ENCODE measurements around the gene PRRX2. TPM values are rescaled to one million over a fixed set of nuclear protein-coding genes. Genes with fewer than 3 reads are reported as not detected.
A peak's percentile ranks its signal among the peaks of the same experiment; 100 is the strongest.
"Not testable (repeated sequence)": the region's sequence is repeated elsewhere in the genome, so short reads cannot be mapped to it uniquely, and the experiment has no call there.

Gene PRRX2
- total RNA-seq, 1 experiment from 2014 or later: 0.29 TPM

DNA sequence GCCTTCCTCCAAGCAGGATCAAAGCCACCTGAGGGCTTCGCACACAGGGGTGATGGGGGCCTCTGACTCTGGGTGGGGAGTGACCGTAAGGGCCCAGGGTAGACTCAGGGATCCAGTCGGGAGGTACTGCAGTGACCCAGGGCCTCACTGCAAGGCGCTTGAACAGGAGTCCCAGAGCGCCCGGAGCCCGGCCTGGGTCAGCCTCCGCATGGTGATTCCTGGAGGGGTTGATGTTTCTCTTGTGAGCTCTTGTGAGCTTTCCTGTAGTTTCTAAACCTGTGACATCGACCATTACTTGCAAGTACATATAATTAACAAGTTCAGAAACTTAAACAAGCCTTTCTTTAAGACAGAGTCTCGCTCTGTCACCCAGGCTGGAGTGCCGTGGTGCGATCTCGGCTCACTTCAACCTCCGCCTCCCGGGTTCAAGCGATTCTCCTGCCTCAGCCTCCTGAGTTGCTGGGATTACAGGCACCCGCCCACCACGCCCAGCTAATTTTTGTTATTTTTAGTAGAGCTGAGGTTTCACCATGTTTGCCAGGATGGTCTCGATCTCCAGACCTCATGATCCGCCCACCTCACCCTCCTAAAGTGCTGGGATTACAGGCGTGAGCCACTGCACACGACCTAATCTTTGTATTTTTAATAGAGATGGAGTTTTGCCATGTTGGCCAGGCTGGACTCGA lies 67.6 kb downstream of the PRRX2 start:
- DNase-seq (ENCODE audit: low read depth, low spot score): no peak
- in situ Hi-C loops (cut with HindIII; ENCODE audit: low pct_unique_long_range_greater_than_20kb, low sequenced_read_pairs): no loop called here

DNA sequence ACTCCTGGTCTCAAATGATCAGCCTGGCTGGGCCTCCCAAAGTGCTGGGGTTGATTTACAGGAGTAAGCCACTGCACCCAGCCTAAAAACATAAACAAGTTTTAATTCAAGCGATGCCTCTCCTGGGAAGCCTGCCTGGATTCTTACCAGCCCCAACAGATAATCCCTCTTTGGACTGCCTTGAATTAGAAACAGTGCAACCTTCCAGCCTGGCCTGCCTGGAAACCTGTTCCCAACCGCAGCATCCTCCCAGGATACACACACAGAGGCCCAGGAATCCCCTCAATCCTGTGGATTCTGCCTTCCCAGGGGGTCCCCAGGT lies 68.1 kb downstream of the PRRX2 start:
- in situ Hi-C loops (cut with HindIII; ENCODE audit: low pct_unique_long_range_greater_than_20kb, low sequenced_read_pairs): no loop called here
- DNase-seq (ENCODE audit: low read depth, low spot score): no peak

DNA sequence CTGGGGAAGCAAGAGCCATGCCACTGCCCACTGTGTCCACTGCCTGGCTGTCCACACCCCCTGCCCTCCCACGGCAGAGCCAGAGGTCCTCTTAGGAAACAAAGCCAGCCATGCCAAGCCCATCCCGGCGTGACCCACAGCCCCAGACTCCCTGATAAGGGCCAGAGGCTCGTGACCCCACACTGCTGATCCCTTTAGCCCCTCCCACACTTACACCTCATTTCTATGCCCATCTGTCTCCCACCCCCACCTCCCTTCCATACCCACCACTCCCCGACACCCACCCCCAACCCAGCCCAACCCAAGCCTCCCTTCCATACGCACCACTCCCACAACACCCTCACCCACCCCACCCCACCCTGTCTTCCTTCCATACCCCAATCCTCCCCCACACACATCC lies 70.1 kb downstream of the PRRX2 start:
- in situ Hi-C loops (cut with HindIII; ENCODE audit: low pct_unique_long_range_greater_than_20kb, low sequenced_read_pairs): no loop called here
- DNase-seq (ENCODE audit: low read depth, low spot score): no peak

DNA sequence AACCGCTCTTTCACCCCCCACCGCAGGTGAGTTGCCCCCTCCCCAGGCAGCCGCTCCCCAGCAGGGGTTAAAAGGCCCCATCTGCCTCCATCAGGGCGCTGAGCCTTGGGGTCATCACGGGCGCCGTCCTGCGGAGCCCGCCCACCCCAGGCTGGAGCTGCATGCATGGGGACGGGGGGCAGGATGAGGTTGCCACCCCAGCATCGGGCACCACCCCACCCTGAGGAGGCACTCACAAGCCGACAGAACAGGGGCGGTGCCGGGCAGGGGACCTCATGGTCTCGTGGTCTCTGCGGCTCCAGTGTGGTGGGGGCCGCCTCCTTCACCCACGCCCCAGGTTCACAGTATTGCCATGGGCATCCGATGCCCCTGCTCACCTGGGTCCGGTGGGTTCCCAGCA lies 70.9 kb downstream of the PRRX2 start:
- no peak for DNase-seq (ENCODE audit: low read depth, low spot score)
- in situ Hi-C loops (cut with HindIII; ENCODE audit: low pct_unique_long_range_greater_than_20kb, low sequenced_read_pairs): no loop called here

DNA sequence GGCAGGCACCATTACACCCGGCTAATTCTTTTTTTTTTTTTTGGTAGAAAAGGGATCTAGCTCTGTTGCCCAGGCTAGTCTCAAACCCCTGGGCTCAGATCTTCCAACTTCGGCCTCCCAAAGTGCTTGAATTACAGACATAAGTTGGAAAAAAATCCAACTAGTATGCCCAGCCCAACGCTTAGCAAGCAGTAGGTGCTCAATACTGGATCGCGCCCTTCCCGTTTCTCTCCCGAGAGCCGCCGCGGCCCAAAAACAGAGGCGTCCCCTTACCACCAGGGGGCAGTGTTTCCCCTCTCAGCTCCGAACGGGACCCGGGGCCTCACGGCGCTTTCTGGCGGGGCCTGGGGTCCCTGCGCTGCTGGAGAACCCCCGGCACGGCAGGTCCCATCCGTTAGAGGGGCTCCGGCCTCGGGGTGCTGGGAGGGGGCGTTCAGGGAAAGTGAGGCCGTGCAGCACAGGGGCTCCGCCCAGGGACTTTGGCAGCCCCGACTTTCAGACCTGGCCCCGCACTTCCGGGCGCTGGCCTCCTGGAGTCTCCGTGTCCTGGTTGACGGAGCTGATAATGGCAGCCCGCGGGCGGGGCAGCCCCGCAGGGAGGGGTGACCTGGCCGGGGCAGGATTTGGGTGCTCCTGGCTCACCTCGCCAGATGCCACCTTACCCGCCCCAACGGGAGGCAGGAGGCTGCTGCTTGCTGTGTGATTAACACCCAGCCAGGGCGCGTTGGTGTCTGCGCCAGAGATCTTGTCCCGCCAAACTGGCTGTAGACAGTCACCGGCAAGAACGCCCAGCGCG lies 72.2 kb downstream of the PRRX2 start:
- DNase-seq (ENCODE audit: low read depth, low spot score): peak; percentile 82
- in situ Hi-C loops (cut with HindIII; ENCODE audit: low pct_unique_long_range_greater_than_20kb, low sequenced_read_pairs): no loop called here

DNA sequence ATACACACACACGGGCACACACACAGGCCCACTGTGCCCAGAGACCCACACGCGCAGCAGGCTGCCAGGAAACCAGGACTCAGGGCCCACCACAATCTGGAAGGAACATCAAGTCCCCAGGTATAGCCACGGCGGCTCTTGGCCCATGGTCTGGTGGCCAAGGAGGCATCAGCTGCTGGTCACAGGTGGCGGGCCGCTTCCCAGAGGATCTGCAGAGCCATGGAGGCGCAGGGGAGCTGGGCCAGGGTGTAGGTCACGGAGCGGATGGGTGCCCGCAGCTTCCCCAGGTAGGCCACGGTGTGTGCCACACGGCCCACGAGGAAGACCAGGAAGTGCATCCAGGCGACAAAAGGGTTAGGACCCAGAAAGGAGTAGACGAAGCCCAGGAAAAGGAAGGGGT lies 74.0 kb downstream of the PRRX2 start:
- in situ Hi-C loops (cut with HindIII; ENCODE audit: low pct_unique_long_range_greater_than_20kb, low sequenced_read_pairs): no loop called here

DNA sequence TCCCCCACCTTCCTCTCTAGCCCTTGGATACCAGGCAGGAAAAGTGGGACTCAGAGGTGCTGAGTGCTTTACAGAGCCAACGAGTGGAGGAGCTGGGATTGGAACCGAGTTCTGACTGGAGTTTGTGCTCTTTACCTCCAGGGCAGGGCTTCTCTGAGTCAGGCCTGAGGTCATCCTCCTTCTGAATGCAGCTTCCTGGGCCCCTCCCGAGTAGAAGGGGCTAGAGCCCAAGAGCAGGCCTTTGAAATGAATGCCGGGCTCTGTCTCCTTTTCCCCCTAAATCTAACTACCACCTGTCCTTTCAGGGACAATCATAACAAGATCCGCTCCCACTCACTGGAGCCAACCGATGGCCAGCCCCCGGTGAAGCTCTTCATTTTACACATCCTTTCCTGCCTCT lies 74.7 kb downstream of the PRRX2 start:
- in situ Hi-C loops (cut with HindIII; ENCODE audit: low pct_unique_long_range_greater_than_20kb, low sequenced_read_pairs): no loop called here
- no peak for DNase-seq (ENCODE audit: low read depth, low spot score)

More for the DNA sequence above, 74.0 kb downstream of the PRRX2 start:
- DNase-seq (ENCODE audit: low read depth, low spot score): no peak

DNA sequence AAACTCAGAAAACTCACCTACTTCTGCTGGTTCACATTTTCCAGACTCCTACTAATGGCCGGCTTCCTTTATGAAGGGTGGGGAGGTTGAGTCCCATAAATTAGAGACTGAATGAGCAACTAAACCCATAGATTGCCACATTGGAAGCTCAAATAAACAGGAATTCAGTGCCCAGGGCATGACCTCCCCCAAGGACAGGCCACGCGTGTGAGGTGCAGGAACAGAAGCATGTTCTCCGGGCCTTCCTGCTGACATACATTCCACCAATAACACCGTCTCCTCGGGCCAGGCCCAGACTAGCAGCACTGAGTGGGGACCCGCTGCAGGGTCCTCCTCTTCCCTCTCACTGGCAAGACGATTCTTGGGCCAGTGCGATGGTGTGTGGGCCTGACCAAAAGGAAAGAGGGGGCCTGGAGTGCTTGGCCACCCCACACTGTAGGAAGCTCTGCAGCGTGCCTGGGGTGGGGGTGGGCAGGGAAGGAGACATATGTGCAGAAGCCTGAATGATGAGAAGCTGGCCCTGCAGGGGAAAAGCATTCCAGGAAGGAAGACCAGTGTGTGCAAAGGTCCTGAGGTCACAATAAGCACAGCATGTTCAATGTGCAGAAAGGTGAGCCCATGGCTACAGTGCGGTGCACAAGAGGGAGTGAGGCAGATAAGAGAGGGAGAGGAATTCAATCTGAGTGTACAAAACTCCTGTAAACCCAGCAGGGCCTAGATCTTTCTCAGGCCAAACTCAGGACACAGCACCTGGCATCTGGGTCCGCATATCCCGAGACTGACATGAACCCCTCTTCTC lies 75.4 kb downstream of the PRRX2 start:
- in situ Hi-C loops (cut with HindIII; ENCODE audit: low pct_unique_long_range_greater_than_20kb, low sequenced_read_pairs): no loop called here
- DNase-seq (ENCODE audit: low read depth, low spot score): no peak

DNA sequence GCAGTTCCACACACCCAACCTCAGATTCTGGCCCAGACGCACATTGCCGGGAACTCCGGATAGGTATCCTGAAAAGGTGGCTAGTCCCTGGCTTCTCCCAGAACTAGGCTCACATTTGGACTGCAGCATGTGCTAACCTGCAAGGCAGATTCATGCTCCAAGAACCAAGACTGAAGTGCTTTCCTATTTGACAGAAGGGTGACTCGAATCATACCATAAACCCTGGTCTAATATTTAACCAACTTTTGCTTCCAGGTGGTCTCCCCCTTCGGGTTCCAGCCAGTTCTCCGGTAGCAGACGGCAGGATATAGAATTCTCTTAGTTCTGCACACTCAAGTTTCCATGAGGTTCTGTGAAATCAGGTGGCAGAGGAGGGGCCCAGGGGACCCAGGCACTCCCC lies 79.8 kb downstream of the PRRX2 start:
- in situ Hi-C loops (cut with HindIII; ENCODE audit: low pct_unique_long_range_greater_than_20kb, low sequenced_read_pairs): no loop called here
- DNase-seq (ENCODE audit: low read depth, low spot score): no peak

DNA sequence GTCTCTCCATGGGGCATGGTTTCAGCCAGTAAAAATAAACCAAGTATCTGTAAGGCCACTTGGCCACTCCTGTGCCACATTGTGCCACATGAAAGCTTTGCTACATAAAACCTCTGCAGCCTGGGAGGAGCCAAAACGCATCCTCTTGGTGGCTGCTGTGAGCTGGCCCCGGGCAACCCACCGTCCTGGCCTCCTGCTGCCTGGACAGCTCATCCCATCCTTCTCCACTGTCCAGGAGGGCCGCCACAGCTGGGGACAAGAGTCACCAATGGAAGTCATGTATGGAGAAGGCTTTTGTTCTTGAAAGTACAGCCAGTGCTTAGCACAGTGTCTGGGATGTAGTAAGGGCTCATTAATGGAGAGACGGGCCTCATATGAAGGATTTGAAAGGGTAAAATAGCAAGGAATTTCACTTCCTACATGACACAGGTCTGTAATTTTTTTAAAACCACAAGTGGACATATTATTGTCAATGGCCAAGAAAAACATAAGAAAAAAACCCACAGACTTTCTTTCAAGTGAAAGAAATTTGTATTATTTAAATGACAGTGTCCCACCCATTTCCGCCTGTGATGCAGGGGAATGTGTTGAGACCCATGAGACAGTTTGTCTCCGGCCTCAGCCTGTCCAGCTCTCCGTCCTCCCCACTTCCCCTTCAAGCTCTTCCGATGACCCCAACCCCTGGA lies 80.8 kb downstream of the PRRX2 start:
- in situ Hi-C loops (cut with HindIII; ENCODE audit: low pct_unique_long_range_greater_than_20kb, low sequenced_read_pairs): no loop called here
- no peak for DNase-seq (ENCODE audit: low read depth, low spot score)

DNA sequence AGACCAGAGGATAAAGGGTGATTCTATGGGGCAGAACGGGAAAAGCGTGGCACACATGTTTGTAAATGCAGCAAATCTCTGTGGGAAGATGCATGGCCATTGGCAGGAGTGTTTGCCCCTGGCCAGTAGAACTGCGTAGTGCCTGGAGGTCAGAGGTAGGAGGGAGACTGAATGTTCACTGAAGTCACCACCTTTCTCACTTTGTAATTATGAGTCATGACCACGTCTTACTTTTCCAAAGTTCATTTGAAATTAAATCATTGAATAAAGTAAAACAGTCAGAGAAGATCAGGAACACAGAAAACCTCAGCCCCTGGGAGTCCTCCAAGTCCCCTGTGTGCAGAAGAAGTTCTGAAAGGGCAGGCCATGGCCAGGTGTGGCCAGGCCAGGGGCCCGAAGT lies 82.8 kb downstream of the PRRX2 start:
- no peak for DNase-seq (ENCODE audit: low read depth, low spot score)
- in situ Hi-C loops (cut with HindIII; ENCODE audit: low pct_unique_long_range_greater_than_20kb, low sequenced_read_pairs): no loop called here

DNA sequence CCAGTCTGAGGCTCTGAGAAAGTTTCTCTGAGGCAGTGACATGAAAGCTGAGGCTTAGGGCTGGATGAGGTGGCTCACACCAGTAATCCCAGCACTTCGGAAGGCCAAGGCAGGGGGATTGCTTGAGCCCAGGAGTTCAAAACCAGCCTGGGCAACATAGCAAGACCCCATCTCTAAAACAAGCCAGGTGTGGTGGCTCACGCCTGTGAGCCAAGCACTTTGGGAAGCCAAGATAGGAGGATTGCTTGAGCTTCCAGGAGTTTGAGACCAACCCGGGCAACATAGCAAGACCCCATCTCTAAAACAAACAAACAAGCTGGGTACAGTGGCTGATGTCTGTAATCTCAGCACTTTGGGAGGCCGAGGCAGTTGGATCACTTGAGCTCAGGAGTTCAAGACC lies 83.6 kb downstream of the PRRX2 start:
- DNase-seq (ENCODE audit: low read depth, low spot score); in situ Hi-C loops (cut with HindIII; ENCODE audit: low pct_unique_long_range_greater_than_20kb, low sequenced_read_pairs): not testable (repeated sequence)

DNA sequence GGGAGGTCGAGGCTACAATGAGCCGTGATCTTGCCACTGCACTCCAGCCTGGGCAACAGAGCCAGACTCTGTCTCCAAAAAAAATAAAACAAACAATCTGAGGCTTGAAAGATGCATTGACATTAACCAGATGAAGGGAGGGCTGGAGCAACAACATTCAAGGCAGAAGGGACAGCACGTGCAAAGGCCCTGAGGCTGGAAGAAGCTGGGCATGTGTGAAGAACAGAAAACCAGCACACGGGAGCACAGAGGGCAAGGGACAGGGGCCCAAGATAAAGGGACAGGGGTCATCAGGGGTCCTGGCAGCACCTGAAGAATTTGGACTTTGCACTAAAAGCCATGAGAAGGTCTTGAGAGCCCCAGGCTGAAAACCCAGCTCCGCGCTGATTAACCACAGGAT lies 84.1 kb downstream of the PRRX2 start:
- DNase-seq (ENCODE audit: low read depth, low spot score): no peak
- in situ Hi-C loops (cut with HindIII; ENCODE audit: low pct_unique_long_range_greater_than_20kb, low sequenced_read_pairs): no loop called here

DNA sequence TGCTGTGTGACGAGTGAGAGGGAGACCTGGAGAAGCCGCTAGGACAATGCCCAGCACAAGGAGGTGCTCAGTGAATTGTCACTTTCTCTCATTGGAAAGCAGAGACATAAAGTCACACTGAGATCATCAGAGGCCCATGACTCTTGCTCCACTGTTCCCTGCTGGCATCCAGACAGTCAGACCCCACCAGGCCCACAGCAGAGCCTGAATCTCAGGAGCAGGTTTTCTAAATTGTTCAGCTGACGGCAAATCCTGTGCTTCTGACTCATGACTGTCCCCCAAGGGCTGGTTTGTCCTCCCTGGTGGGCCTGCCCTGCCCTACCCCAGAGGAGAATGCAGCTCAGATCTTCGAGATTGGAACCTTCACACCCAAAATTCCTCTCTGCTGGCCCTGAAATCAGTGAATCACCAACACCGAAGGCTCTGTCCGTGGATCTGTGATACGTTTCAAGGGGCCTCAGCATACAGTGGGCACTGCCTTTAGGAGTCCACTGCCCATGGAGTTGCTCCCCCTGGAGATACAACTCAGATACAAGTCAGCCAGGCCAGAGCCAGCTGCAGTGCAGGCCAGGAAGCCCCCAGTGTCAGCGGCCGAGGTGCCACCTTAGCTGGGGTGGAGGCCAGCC lies 84.7 kb downstream of the PRRX2 start:
- DNase-seq (ENCODE audit: low read depth, low spot score): no peak
- in situ Hi-C loops (cut with HindIII; ENCODE audit: low pct_unique_long_range_greater_than_20kb, low sequenced_read_pairs): no loop called here

DNA sequence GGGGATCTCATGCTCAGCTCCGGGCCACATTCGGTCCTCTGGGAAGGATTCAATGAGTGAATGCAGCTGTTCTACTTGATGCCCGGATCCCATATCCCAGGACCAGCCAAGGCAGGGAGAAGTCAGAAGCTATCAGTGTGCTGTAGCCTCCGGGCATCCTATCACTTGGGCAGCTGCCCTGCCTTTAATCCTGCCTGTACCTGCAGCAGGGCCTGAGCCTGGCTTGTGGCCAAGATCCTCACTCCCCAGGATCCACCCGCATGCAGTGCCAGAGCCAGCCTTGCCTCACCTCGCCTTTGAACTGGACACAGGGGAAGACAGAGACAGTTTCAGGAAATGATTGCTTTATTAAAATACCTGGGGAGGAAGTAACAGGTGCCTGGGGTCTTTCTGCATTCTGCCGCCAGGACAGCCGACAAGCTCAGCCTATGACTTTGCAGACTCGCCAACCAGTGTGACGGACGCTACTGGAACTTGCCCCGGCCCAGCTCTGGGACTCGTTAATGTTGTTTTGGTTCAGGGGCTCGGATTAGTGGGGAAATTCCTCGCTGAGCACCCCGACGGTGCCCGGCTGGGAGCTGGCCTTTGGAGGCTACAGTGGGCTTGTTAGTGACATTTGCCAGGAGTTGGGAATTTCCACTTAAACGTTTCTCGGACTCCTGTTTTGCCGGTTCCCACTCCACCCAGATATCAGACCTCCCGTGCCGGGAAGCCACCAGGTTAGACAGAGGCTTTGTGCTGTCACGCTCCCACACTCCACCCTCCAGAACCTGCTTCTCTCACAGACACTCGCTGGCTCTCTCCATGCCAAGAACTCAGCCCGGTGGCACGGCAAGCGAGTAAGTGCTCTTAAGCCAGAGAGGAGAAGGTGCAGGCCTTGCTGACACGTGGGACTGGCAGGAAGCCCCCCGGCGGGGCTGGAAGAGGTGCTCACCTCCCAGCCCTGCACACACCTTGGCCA lies 86.7 kb downstream of the PRRX2 start:
- DNase-seq (ENCODE audit: low read depth, low spot score): no peak

DNA sequence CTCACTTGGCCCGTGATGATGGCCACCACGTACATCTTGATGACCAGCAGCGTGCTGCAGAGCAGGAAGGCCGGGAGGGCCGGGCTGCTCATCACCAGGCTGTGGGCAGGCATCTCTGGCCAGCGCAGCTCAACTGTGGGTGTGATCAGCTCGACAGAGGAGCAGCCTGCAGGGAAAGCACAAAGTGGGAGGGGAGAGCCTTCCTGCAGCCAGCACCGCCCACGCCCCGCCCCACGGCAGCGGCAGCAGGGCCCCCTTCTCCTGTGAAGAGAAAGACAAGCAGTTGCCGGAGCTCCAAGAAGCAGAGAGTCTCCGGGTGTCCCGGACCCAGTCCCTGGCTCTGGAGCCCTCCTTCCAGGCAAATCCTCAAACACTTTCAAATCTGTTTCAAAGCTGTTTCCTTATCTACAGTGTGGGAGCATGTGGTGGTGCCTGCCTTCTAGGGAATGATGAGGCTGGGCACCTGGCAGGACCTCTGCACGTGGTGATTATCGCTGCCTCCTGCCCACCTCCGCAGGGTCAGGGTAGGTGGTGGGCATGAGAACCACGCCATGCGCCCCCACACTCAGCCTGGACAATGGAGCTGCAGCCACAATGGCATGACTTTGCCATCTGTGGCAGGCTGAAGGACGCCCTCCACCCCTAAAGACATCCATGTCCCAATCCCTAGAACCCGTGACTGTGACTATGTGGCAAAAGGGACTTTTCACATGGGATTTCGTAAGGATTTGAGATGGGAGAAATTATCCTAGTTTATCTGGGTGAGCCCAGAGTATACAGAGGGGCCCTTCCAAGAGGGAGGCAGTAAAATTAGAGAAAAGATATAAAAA lies 87.7 kb downstream of the PRRX2 start, which contains the start of gene PTGES:
Gene PTGES, minus strand, starts transcription at position 143 of the 830 bp plus-strand sequence. Its CDS starts 30 bp downstream, at position 113.
- in situ Hi-C loops (cut with HindIII; ENCODE audit: low pct_unique_long_range_greater_than_20kb, low sequenced_read_pairs): no loop called here
- peak; percentile 76 for DNase-seq (ENCODE audit: low read depth, low spot score)

More for the DNA sequence above, 86.7 kb downstream of the PRRX2 start:
- in situ Hi-C loops (cut with HindIII; ENCODE audit: low pct_unique_long_range_greater_than_20kb, low sequenced_read_pairs): no loop called here

Data from SK-MEL-5 (cell line).